Pancreas (tissue), 10 donors: ENCODE data around the gene FRMD6. TPM values are rescaled to one million over a fixed set of nuclear protein-coding genes. Genes with fewer than 3 reads are reported as not detected.
A peak's percentile ranks its signal among the peaks of the same experiment; 100 is the strongest.

Experiments used
- ATAC-seq, 4 donors: fragments of 200-7000 bp; cut with Tn5 transposase; one replicate each; pipeline versions ENCODE4 v1.8.0 to v1.9.1; 2020; ENCODE audit warnings: mild to moderate bottlenecking in 4 of 4, moderate library complexity in 4 of 4
- DNase-seq, 6 donors: peaks; one replicate each; pipeline ENCODE4 v3.0.0-alpha.2; 2020
- FAIRE-seq: peaks from 2 replicates; lab custom pipeline; 2012; peaks lifted over from hg19 to GRCh38; lab: Jason Lieb, UNC
- H3K27ac ChIP-seq, 4 donors: fragments of 200-600 bp; sonication (generic); 1 replicate in 3 of 4; 2 replicates in 1 of 4; pipeline versions ENCODE4 v1.5.0 to v1.8.0; 2020
- H3K27me3 ChIP-seq, 4 donors: fragments of 200-600 bp; one replicate each; pipeline ENCODE4 v1.8.0; 2021
- H3K36me3 ChIP-seq, 3 donors: fragments of 200-600 bp; sonication (generic) in 1 of 3; one replicate each; pipeline versions ENCODE4 v1.5.0 to v1.8.0; 2020 to 2021
- H3K4me1 ChIP-seq, 3 donors: fragments of 200-600 bp; one replicate each; pipeline ENCODE4 v1.8.0; 2021
- H3K4me3 ChIP-seq, 4 donors: fragments of 200-600 bp; sonication (generic) in 2 of 4; one replicate each; pipeline versions ENCODE4 v1.5.0 to v1.8.0; 2020 to 2021
- H3K9me3 ChIP-seq, 4 donors: fragments of 200-600 bp; one replicate each; pipeline ENCODE4 v1.8.0; 2021
- CTCF ChIP-seq, 4 donors: fragments of 200-600 bp; sonication (generic) in 3 of 4; IDR thresholded peaks; one replicate each; pipeline versions ENCODE4 v1.5.0 to v1.8.0; 2021; ENCODE audit warnings: antibody characterized with exemption in 4 of 4
- whole genome bisulfite sequencing, 2 donors: extraction: QIAGEN DNeasy Blood & Tissue Kit; methylation state at CpG; one replicate each; pipeline ENCODE4 v1.1.7; 2013; 5-methylcytosine and 5-hydroxymethylcytosine counted together
- intact Hi-C, 3 donors: fragments of 100-400 bp; cut with DNase I; formaldehyde crosslinking; loops; one replicate each; pipeline versions ENCODE4 v1.11.1 to v1.14.2; 2022
- polyA plus RNA-seq, 2 donors: library from polyadenylated mRNA; stranded (reverse); fragments of 200-250 nt; gene quantifications; one replicate each; pipeline ENCODE4 v1.2.3, GENCODE V29; 2013
- total RNA-seq, 6 donors: library from RNA; stranded (reverse); fragmentation: NEBNext Ultra II Directional in 4 of 6; extraction: Animal tissue kit (Norgen Biotek cat#: 25700) in 4 of 6; gene quantifications; one replicate each; pipeline versions ENCODE4 v1.2.1 to v1.2.4, GENCODE V29; 2021 to 2023
- donor health status: healthy with polysubstance abuse.
- donor health status: DM: no; HTN: no; CAD: no; lungs with moderate emphysema.
- donor health status: DM: no; HTN: no; CAD: no.
- donor health status: control.
- donor health status: control.
- donor health status: Bipolar disorder and iron deficiency.
- donor health status: DM: yes; HTN: yes; CAD: no.
- donor health status: DM: no; HTN: no; CAD: no.
- donor health status: DM: no; HTN: no; CAD: no.
- donor health status: DM: yes; HTN: yes; CAD: no.

Gene FRMD6
- total and polyA plus RNA-seq, 8 donors = 2.8 to 20.3 (median 5.2) TPM

- Histone ChIP-seq H3K27me3 (no peaks in the 10 kb centered on the region), H3K36me3 (no peaks in the 10 kb centered on the region), H3K4me3 (peak overlapping the region; percentile 78 to 93 (median 86)), H3K9me3 (no peaks in the 10 kb centered on the region), H3K27ac (peak overlapping the region in 3 of 4 donors; percentile 96 to 97 (median 97)), H3K4me1 (peaks cover 0 to 12% (median 7%) of the 10 kb centered on the region in 3 donors)
- no peak for DNase-seq
- 7 to 11% methylated on average over 6 of the region's 6 CpGs for WGBS, 2 donors
- peak in 1 of 4 donors; percentile 17 for TF ChIP-seq CTCF (IDR thresholded peaks at IDR 0.05)
- ATAC-seq = no peak
- intact Hi-C loops = no loop called here
- no peak for FAIRE-seq
Measured at GRCh38 chr14:51653079-51653774, 1.5 kb downstream of the FRMD6 start.

GRCh38 chr14:51653775-51654532 lies 2.2 kb downstream of the FRMD6 start:
- 70 to 80% methylated on average over 4 of the region's 4 CpGs for WGBS, 2 donors
- Histone ChIP-seq H3K27me3 (no peaks in the 10 kb centered on the region), H3K4me3 (peak overlapping the region in 1 of 4 donors; percentile 93), H3K27ac (peak overlapping the region in 1 of 4 donors; percentile 1), H3K9me3 (no peaks in the 10 kb centered on the region), H3K36me3 (no peaks in the 10 kb centered on the region), H3K4me1 (peaks cover 0 to 12% (median 5%) of the 10 kb centered on the region in 3 donors)
- DNase-seq (no peak), ATAC-seq (no peak), FAIRE-seq (no peak)
- no peak for TF ChIP-seq CTCF (IDR thresholded peaks at IDR 0.05)
- intact Hi-C loops = no loop called here

GRCh38 chr14:51654533-51654845 lies 2.8 kb downstream of the FRMD6 start:
- no peaks in the 10 kb centered on the region for H3K9me3 ChIP-seq
- peaks cover 0 to 9% (median 0%) of the 10 kb centered on the region in 3 donors for H3K4me1 ChIP-seq
- 34 to 44% methylated on average over 1 of the region's 1 CpG for WGBS, 2 donors
- DNase-seq (no peak), FAIRE-seq (no peak), ATAC-seq (no peak)
- TF ChIP-seq CTCF (IDR thresholded peaks at IDR 0.05) = no peak
- H3K4me3 ChIP-seq = no peak overlapping the region
- H3K36me3 ChIP-seq = no peaks in the 10 kb centered on the region
- intact Hi-C loops = no loop called here
- no peak overlapping the region for H3K27ac ChIP-seq
- no peaks in the 10 kb centered on the region for H3K27me3 ChIP-seq

- Histone ChIP-seq H3K27ac (no peak overlapping the region), H3K36me3 (no peaks in the 10 kb centered on the region), H3K9me3 (no peaks in the 10 kb centered on the region), H3K4me1 (peaks cover 0 to 3% (median 0%) of the 10 kb centered on the region in 3 donors), H3K4me3 (no peak overlapping the region), H3K27me3 (no peaks in the 10 kb centered on the region)
- 96 to 100% methylated on average over 1 of the region's 1 CpG for WGBS, 2 donors
- ATAC-seq (no peak), DNase-seq (no peak), FAIRE-seq (no peak)
- intact Hi-C loops = no loop called here
- no peak for TF ChIP-seq CTCF (IDR thresholded peaks at IDR 0.05)
Measured at GRCh38 chr14:51657762-51658161, 6.1 kb downstream of the FRMD6 start.
